ENCODE measurements around the gene PRKCA.
"Not testable (repeated sequence)": the region's sequence is repeated elsewhere in the genome, so short reads cannot be mapped to it uniquely, and the experiment has no call there.

Gene PRKCA

DNA sequence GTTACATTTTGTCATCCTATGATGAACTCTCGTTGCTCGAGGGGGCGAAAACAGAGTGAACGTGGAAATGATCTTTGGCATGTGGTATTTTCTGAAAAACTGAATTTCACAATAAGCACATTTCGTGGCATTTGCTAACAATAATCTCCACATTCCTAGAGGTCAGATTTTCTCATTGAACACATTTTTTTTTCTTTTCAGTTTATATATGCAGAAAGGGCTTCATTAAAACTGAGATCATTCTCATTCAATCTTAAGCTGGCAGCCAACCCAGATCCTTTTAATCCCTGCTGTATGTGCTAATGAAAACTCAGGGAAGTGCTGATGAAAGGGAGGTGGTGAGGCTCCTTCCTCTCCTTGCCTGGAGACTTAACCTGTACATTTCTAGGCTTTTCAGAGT is 52.6 kb downstream of the PRKCA start:
- DNase-seq = no peak

DNA sequence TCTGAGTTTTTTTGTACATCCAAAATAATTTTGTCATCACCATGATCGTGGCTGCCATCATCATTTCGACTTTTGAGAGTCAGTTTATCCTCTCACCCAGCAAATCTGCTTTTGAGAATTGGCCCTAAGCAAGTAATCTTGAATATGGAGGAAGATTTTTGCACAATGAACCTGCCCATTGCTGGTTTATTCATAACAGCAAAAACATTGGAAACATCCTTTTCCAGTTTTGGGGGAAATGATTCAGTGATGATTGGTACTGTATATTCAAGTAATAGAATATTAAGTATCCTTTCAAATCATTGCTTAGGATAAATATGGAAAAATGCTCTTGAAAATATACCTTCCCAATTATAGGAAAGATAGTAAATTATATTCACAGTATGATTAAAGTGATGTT is 53.1 kb downstream of the PRKCA start:
- DNase-seq = no peak

DNA sequence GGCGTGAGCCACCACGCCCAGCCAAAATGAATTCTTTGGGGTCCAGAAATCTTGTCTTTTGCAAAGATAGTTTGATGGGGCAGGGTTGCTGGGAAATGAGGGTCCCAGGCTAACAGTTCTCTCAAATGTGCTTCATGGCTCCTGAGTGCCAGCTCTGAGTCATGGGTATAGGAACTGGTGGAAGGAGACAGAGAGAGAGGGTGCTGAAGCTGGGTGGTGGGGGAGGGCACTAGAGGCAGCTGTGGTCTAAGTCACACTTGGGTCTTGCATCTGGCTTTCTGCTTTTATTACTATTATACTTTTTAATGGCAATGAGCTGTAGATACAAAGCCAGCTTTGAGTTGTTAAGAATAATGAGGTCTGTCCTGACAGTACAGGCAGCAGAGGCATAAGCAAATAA is 54.6 kb downstream of the PRKCA start:
- DNase-seq = no peak

DNA sequence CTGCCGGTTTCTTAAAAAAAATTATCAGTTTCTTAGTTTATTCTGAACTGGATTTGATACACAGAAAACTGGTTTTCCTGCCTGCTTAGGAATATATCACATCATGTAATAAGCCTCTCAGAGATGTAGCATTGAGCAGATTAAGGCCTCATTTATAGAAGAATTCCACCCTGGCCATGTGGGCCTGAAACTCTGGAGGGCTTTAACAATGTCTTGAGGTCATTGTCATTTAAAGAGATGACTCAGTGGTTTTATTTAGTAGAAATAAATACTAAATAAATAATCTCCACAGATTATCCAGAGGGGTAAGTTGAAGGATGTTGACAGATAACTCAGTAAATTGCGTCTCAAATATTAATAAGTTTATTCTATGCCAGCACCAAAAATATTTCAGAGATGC is 56.9 kb downstream of the PRKCA start:
- no peak for DNase-seq

DNA sequence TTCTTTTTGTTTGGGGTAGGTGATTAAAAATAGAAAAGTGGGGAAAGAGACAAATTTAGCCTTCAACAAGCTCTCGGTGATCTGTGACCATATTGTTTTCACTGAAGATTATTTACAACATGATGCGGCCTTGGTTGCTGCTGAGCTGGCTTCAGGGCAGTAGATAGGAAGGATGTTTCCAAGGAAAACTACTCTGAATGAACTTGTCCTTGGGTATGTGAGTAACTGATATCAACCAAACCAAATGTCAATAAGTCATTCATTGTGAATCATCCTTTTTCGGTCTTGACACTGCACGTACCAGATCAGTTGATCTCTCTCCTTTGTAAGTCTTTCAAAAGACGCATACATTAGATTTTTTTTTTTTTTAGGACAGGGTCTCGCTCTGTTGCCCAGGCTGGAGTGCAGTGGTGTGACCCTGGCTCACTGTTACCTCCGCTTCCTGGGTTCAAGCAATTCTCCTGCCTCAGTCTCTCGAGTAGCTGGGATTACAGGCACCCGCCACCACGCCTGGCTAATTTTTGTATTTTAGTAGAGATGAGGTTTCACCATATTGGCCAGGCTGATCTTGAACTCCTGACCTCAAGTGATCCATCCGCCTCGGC is 58.6 kb downstream of the PRKCA start:
- DNase-seq = not testable (repeated sequence)

DNA sequence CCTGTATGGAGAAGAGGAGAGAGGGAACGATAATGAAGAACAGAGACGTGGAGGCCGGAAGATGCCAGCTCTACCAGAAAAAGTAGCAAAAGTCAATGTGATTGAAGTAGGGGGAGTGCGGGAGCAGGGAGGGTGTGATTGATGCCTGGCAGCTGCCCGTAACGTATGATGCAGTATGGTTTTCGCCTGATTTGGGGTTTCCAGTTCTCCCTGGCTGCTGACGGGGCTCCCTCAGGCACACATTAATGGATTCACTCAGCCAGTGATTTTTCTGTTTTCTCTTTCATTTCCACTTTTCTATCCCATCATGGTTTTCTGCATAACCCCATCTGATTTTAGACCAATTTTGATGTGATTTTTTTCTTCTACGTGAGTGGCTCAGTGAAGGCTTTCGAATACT is 62.1 kb downstream of the PRKCA start:
- DNase-seq = no peak

DNA sequence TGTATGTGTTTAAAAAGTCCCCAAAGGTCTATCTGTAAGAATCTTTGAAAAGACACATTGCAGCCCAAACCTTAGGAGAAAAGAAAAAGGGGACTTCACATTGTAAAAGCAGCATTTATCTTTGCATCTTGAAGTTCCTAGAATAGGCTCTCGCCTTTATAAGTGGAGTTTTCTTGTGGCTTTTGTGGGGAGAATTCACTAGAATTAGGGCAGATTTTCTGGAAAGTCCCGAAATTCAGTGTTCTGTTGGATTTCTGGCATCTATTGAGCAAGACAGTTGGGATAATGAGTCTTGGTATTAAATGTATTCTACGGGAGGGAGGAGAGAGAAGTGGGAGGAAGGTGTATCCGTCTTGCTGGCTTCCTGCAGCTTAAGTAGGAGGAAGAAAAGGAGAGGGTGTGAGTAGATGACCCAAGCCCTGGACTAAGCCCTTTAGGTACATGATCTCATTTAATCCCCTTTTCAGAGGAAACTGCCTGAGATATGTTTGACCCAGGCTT is 62.6 kb downstream of the PRKCA start:
- no peak for DNase-seq

DNA sequence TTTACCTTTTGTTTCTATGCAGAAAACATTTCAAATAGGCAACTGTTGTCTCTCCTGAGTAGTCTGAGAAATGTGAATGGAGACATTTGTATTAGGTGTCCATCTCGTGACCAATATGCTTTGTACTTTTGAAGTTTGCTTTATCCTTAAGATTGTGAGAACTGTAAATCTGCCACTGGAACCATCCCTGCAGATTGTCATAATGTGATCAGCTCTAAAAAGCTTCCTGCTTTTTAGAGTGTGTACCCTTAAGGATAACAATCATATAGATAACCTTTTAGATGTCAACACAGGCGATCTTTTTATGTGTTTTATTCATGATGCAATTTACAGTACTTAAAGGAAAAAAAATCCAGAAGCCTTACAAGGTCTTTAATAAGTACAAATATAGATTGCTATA is 63.5 kb downstream of the PRKCA start:
- no peak for DNase-seq

DNA sequence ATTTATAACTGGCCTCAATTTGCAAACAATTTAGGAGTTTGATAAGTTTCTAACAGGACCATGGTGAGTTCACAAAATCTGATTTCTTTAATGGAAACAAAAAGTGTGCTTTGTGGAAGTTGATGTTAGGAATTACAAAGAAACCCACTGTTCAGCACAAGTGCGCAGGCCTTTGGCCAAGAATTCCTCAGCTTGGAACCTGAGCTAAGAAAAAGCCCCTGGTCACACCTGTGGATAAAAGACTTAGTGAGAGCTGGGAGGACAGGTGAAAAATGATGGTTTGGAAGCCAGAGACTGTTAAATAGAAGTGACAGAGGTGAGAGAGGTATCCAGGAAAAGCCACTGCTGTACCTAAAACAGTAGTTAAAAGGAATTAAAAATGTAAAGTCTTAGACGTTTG is 64.7 kb downstream of the PRKCA start:
- DNase-seq = no peak

DNA sequence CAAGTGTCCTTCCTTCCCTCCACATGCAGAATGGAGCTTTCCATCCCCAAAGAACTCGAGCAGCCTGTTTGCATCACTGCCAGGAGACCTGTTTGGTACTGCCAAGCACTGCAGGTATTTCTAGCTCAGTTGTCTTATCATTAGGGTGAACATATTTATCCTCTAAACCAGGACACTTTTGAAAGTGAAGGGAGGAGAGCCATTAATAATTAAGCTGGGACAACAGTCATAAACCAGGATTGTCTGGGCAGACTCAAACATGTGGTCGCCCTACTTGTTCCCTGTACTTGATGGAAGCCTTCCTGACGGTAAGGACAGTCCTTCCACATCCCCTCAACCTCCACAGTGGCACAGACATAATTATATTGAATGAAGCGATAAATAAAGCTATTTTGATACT is 67.4 kb downstream of the PRKCA start:
- DNase-seq = no peak

DNA sequence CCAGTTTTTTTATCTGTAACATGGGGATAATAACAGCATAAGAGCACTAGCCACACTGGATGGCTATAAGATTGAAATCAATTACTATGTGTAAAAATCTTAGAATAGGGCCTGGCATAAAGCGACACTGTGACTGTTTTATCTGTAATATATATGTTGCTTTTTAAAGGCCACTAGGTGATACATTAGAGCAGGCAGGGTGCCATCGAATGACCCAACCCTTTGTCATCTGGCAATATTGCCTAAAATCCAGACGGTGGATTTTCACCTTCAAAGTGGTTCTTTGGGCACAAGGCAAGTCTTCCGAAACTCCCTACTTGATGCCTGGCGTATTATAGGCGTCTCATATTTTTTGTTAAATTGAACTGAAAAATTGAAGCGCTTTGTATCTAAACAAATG is 69.1 kb downstream of the PRKCA start:
- DNase-seq = no peak

DNA sequence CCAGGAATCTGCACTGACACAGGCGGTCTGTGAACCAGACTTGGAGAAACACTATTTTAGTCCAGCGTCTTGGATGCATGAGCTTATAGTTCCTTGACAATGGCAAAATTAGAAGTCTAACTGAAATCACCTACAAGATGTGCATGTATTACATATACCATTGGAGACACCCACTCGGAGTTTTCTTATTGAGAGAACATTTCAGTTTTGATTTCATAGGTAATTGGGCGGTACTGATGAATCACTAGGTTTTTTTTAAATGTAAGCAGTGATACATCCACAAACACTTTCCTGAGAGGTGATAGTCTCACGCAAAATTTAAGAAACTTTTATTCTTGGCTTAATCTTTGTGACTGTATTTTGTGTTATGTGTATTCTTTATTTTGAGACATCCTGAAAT is 69.8 kb downstream of the PRKCA start:
- no peak for DNase-seq

DNA sequence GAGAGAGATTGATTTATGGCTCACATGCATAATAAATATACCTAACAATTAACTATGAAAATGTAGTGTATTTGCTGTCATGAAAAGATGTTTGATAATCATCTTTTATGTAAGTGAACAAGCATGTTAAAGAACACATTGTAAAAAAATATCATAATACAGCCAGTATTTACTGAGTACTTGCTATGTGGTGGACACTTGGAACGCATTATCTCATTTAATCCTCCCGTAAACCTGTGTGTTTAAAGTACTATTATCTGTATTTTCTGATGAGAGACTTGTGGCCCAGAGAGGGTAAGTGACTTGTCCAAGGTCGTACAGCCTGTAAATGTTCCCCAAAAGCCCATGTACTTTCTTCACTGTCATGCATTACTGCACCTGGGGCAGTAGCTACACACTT is 70.7 kb downstream of the PRKCA start:
- DNase-seq = no peak

DNA sequence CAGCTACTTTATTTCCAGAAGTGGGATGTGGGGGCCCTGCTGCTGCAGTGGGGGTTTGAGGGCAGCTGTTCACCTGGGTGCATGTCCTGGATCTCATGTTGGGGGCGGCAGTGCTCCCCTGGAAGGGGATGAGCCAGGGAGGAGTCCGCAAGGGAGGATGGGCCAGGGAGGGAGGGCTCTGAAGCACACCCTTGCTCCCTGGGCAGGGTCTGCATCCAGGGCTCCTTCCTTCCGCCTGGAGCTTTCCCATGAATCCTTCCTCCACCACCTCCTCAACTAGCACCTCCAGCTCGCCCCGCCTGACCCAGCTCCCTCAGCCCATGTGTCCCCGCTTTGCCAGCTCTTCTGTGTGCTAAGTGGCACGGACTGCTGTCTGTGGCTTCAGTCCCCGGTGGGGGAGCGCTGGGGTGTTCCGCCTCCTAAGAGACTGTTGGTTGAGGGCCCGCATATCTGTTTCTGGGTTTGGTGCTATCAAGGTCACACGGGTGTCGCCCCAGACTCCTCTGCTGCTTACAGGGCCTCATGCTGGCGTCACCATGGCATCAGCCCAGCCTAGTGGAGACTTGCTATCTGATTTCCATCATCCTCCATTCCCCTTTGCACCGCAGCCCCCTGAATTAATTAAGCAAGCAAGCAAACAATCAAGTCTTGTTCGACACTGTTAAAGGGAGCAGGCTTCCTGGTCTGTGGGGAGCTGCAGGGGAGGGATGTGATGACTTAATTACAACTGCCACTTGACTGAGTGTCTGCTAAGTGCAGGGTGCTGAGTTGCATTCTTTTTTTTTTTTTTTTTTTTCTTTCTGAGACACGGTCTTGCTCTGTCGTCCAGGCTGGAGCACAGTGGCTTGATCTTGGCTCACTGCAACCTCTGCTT is 71.8 kb downstream of the PRKCA start:
- DNase-seq = no peak

DNA sequence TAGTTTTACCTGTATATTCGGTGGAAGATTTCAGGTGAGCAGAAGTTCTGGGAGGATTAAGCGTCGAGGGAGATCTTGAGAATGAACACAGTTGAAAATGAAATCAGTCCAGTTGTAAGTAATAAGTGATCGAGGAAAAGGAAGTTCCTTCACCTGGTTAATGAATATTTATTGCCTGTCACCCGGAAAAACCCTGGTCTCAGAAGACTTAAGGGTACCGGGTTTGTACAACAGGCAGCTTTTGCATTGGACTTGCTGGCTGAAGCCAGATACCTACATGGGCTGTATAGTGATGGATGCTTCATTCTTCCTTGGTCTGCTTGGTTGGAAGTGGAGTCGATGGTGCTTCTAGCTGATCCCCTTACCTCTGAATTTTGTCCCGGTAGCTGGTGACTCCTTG is 72.7 kb downstream of the PRKCA start:
- no peak for DNase-seq

DNA sequence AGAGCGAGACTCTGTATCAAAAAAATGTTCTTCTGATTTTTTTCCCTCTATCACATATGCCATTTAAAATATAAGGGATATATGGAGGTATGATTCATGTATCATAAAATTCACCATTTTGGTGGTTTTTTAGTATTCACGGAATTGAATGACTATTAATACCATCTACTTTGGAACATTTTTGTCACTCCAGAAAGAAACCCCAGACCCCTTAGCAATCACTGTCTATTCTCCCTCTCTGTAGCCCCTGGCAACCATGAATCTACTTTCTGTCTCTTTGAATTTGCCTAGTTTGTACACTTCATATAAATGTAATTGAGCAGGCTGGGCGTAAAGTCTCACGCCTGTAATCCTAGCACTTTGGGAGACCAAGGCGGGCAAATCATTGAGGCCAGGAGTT is 75.9 kb downstream of the PRKCA start:
- DNase-seq = no peak

DNA sequence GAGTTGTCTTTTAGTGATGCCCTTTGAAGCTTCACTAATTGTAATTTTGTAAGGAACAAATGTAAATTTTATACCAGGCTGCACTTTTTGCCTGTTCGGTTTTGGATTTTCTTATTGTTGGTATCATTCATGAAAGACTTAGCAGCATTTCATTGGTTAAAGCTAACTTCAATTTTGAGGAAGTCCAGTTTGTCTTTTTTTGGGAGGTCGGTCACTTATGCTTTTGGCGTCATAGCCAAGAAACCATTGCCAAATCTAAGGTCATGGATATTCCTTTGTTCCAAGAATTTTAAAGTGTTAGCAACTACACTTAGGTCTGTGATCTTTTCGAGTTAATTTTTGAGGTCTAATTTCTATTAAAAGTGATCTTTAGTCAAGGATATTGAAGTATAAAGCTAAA is 77.1 kb downstream of the PRKCA start:
- peak in 1 of 2 donors; percentile 26 for DNase-seq

DNA sequence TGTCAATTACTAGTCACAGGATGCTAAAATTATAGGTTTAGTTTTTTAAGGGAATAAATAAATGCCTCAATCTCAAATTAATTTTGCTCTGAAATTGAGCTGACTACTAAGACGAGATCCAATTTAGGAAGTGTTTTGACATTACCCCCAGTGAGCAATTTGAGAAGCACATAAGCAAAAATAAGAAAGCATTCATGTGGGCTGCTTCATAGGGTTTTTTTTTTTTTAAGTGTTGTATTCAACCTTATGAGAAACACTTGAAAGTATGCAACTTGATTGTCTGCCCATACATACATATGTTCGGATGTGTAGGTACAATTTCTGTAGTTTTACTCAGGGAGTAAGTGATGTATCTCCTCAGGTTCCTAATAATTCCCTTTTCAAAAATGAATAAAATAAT is 77.6 kb downstream of the PRKCA start:
- peak; percentile 12 to 24 for DNase-seq

DNA sequence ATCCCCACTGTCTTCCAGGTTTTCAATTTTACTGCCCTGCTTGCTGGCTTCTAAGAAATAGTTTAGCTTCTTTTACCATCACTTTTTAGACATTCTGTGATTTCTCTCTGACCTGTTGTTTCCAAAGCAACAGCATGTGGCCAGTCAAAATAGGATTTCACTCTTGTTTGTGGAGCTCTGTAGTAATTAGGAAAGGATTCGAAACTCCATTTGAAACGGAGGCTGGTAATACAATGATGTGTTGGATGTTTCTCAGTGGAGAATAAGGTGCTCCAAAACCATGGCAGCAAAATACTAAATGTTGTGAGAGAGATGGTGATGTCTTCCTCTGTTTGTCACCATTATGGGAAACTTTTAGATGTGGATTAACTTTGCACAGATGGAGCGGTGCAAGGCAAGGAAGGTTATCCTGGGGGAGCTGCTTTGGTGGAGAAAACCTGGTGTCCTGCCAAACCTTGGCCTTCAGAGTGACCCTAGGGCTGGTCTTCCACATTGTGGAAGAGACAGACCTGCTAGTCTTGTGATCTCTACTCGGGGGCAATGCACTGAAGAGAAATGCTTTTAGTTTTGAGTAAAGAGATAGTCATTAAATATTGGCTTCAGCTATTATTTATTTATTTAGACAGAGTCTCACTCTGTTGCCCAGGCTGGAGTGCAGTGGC is 79.4 kb downstream of the PRKCA start:
- DNase-seq = no peak

DNA sequence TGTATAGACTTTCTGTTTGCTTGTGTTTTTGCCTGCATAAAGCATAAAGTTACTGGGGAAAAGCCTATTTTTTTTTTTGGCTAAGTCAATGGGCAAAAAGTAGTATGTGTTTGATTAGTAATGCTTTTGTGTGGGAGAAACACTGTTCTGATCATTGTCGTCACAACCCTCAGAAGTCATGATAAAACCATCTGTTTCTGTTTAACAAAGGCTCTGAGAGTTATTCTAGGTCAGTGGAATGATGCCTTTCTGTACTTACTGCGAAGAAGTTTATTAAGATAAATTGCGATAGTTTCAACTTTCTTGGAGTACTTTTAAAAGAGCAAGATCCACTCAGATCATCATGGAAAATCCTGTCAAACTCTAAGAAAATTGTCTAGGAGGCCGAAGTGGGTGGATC is 80.9 kb downstream of the PRKCA start:
- no peak for DNase-seq

DNA sequence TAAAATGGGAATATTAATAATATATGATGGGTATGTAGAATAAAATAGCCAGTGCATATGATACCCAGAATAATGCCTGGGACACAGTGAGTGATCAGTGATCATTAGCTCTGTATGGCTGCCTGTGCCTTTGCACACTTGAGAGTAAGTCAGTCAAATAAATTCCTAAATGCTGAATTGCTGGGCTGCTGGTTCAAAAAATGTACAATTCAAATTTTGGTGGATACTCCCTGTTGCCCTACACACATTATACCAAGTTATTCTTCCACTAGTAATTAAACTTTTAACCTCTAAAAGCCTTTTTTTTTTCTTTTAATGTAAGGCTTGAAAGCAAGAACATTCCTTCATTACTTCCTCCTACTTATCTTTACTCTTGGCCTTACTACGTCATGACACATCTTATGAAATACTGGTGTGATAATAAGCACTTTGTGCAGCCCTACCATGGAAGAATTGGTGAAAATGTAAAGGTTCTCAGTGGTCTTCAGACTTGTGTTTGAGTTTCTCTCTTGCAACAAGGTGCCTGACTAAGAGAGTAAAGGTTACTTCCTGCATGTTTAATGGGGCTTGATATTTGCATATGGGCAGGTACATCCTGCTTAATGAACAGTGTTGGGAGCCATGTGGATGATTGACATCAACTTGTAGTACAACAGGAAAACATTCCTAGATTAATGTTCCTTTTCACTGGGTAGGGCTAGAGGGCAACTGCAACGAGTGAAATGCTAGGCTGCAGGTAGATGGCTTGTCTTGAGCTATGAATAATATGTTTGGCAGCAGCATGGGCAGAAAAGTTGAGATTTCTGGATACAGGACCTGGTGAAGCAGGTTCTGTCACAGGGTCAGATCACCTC is 84.3 kb downstream of the PRKCA start:
- DNase-seq = peak in 1 of 2 donors; percentile 43

DNA sequence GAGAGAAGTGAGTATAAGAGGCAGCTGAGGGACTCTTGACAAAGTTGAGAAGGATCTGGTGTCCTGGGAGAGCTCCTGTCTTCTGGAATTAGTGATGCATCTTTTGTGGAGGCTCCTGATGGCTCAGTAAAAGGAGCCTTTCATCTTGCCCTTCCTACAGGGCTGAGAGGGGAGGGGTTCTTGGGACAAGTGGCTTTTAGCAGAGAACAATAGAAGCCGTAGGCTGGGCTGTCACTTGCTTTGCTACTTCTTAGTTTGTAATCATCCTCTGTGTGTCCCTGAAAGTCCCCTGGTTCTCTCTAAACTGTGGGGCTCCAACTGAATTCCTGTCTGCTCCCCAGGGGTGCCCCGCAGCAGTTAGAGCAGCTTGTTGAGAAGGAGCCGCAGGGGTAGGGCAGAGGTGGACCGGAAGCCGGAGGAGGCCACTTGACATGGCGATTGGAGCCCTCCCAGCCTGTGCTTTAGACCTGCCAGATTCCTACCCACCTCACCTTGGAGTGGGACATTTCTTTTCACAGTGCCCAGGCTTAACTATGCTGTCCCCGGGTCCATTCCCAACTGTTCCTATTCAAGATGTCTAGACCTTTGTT is 85.1 kb downstream of the PRKCA start:
- DNase-seq = no peak

Data from inflammatory macrophage (primary cell).